Heart right ventricle (tissue), 16 donors: ENCODE data around the gene ATXN7L2. TPM values are rescaled to one million over a fixed set of nuclear protein-coding genes. Genes with fewer than 3 reads are reported as not detected.

Source experiments
- ATAC-seq, 8 donors: fragments of 200-7000 bp; cut with Tn5 transposase; one replicate each; pipeline ENCODE4 v1.9.1; 2020; ENCODE audit warnings: mild to moderate bottlenecking in 8 of 8, moderate library complexity in 8 of 8, moderate number of reproducible peaks in 1 of 8
- DNase-seq, 2 donors: peaks; one replicate each; pipeline ENCODE4 v3.0.0-alpha.2; 2020
- H3K27ac ChIP-seq, 10 donors: fragments of 200-600 bp; sonication (generic) in 2 of 10; one replicate each; pipeline versions ENCODE4 v1.5.0 to v1.8.0; 2020 to 2022; ENCODE audit warnings: mild to moderate bottlenecking in 3 of 10
- H3K27me3 ChIP-seq, 7 donors: fragments of 200-600 bp; one replicate each; pipeline ENCODE4 v1.8.0; 2021 to 2022; ENCODE audit warnings: mild to moderate bottlenecking in 2 of 7
- H3K36me3 ChIP-seq, 9 donors: fragments of 200-600 bp; sonication (generic) in 1 of 9; one replicate each; pipeline versions ENCODE4 v1.5.0 to v1.8.0; 2020 to 2022; ENCODE audit warnings: mild to moderate bottlenecking in 2 of 9
- H3K4me1 ChIP-seq, 9 donors: fragments of 200-600 bp; sonication (generic) in 1 of 9; one replicate each; pipeline versions ENCODE4 v1.5.0 to v1.8.0; 2020 to 2022; ENCODE audit warnings: mild to moderate bottlenecking in 4 of 9
- H3K4me3 ChIP-seq, 10 donors: fragments of 200-600 bp; sonication (generic) in 2 of 10; one replicate each; pipeline versions ENCODE4 v1.5.0 to v1.8.0; 2020 to 2022; ENCODE audit warnings: mild to moderate bottlenecking in 7 of 10, moderate library complexity in 2 of 10
- H3K9me3 ChIP-seq, 11 donors: fragments of 200-600 bp in 10 of 11; sonication (generic) in 2 of 11; one replicate each; pipeline versions ENCODE4 v1.5.0 to v1.8.0; 2013 to 2022; ENCODE audit warnings: mild to moderate bottlenecking in 2 of 11, control low read depth in 1 of 11, moderate library complexity in 1 of 11
- WGBS, 2 donors: extraction: QIAGEN DNeasy Blood & Tissue Kit; methylation state at CpG; one replicate each; pipeline ENCODE4 v1.1.7; 2013; ENCODE audit warnings: inconsistent platforms in 1 of 2; 5-methylcytosine and 5-hydroxymethylcytosine counted together
- intact Hi-C, 10 donors: fragments of 100-400 bp; cut with DNase I; formaldehyde crosslinking; loops; one replicate each; pipeline versions ENCODE4 v1.11.1 to v1.14.2; 2022
- polyA plus RNA-seq, 2 donors: library from polyadenylated mRNA; stranded (reverse); fragments of 200-250 nt; gene quantifications; one replicate each; pipeline ENCODE4 v1.2.3, GENCODE V29; 2013
- total RNA-seq, 10 donors: library from RNA; stranded (reverse); fragmentation: NEBNext Ultra II Directional in 3 of 10; extraction: Animal tissue kit (Norgen Biotek cat#: 25700) in 3 of 10; gene quantifications; one replicate each; pipeline versions ENCODE4 v1.2.1 to v1.2.4, GENCODE V29; 2021 to 2023
- TF ChIP-seq, protein P1 (sequence below), 9 donors: fragments of 200-600 bp; sonication (generic) in 2 of 9; IDR thresholded peaks; one replicate each; pipeline versions ENCODE4 v1.5.0 to v1.8.0; 2021 to 2022; ENCODE audit warnings: antibody characterized with exemption in 9 of 9, mild to moderate bottlenecking in 5 of 9, moderate library complexity in 1 of 9
- donor health status: Arrhythmogenic right ventricular cardiomyopathy.
- donor health status: ischemic (EF 13 %, LVEDD 7.1; RV severe dilation, severe dysfunction).
- donor health status: healthy with polysubstance abuse.
- donor health status: DM: no; HTN: yes; CAD: no.
- donor health status: DM: no; HTN: no; CAD: no.
- donor health status: ischemic (EF 25% LVEDD 6.9; RV normal size, moderate dysfunction).
- donor health status: ischemic (EF 25% LVEDD 5.7; RV mildly dilated, moderate dysfunction).
- donor health status: healthy.
- donor health status: DM: yes; HTN: yes; CAD: no.
- donor health status: Ischemic cardiomyopathy.
- donor health status: ischemic (EF 35%, LVEDD 5.7; RV mildly dilated, moderate dysfunction).
- donor health status: nonischemic (EF 11% LVEDD 7.7; RV severe dilation, severe dysfunction).
- donor health status: DM: yes; HTN: yes; CAD: no.
- donor health status: PGD.
- donor health status: ischemic (EF 29% LVEDD 5.4; RV normal size, mild dysfunction).
- donor health status: nonischemic (EF 23%, LVEDD 6.1; RV moderate dilation, normal function).

The ATXN7L2 gene
- total and polyA plus RNA-seq, 12 donors, result 1.8 to 11.4 (median 2.6) TPM

DNA sequence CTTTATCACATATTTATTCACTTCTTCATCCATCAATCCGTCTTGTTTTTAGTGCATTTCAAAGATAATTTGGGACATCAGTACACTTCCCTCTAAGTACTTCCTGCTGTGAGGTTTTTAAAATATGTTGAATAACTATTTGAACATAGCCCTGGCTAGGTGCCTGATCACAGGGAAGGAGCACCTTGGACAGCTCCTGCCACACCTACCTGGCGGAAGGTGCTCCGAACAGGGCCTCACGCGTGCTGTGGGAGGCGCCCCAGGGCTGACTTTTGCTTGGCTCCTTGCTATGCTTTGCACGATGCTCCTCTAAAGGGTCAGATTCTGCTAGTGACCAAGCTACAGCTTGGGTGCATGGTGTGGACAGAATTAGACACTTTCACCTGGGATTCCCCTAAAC is 4.9 kb upstream of the ATXN7L2 start:
- Histone ChIP-seq H3K27me3 (peaks cover 0 to 9% (median 0%) of the 10 kb centered on the region in 7 donors), H3K27ac (no peak overlapping the region), H3K4me3 (no peak overlapping the region), H3K36me3 (peaks cover 0 to 31% (median 8%) of the 10 kb centered on the region in 9 donors), H3K4me1 (peaks cover 0 to 26% (median 12%) of the 10 kb centered on the region in 9 donors), H3K9me3 (no peaks in the 10 kb centered on the region)
- ATAC-seq, result no peak
- intact Hi-C loops, result no loop called here
- no peak for DNase-seq
- TF ChIP-seq, protein P1, sequence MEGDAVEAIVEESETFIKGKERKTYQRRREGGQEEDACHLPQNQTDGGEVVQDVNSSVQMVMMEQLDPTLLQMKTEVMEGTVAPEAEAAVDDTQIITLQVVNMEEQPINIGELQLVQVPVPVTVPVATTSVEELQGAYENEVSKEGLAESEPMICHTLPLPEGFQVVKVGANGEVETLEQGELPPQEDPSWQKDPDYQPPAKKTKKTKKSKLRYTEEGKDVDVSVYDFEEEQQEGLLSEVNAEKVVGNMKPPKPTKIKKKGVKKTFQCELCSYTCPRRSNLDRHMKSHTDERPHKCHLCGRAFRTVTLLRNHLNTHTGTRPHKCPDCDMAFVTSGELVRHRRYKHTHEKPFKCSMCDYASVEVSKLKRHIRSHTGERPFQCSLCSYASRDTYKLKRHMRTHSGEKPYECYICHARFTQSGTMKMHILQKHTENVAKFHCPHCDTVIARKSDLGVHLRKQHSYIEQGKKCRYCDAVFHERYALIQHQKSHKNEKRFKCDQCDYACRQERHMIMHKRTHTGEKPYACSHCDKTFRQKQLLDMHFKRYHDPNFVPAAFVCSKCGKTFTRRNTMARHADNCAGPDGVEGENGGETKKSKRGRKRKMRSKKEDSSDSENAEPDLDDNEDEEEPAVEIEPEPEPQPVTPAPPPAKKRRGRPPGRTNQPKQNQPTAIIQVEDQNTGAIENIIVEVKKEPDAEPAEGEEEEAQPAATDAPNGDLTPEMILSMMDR (IDR thresholded peaks at IDR 0.05), result no peak
- 41 to 50% methylated on average over 7 of the region's 7 CpGs for WGBS, 2 donors

DNA sequence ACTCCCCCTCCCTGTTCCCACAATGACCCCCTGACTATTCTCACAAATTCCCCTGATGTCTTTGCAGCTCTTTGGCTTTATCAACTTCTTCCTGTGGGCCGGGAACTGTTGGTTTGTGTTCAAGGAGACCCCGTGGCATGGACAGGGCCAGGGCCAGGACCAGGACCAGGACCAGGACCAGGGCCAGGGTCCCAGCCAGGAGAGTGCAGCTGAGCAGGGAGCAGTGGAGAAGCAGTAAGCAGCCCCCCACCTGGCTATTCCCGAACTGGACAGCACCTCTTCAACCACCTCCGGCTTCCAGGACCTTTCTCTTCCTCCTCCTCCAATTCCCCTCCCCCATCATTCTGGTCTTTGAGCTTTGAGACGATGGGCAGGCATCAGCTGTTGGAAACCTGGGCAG is 4.4 kb upstream of the ATXN7L2 start:
- ATAC-seq, result no peak
- intact Hi-C loops, result no loop called here
- Histone ChIP-seq H3K4me3 (no peak overlapping the region), H3K4me1 (peaks cover 3 to 22% (median 13%) of the 10 kb centered on the region in 9 donors), H3K9me3 (no peaks in the 10 kb centered on the region), H3K27me3 (peaks cover 0 to 9% (median 0%) of the 10 kb centered on the region in 7 donors), H3K36me3 (peaks cover 0 to 31% (median 8%) of the 10 kb centered on the region in 9 donors), H3K27ac (no peak overlapping the region)
- TF ChIP-seq, protein P1 (IDR thresholded peaks at IDR 0.05), result no peak
- DNase-seq, result no peak
- 68 to 75% methylated on average over 5 of the region's 5 CpGs for WGBS, 2 donors

DNA sequence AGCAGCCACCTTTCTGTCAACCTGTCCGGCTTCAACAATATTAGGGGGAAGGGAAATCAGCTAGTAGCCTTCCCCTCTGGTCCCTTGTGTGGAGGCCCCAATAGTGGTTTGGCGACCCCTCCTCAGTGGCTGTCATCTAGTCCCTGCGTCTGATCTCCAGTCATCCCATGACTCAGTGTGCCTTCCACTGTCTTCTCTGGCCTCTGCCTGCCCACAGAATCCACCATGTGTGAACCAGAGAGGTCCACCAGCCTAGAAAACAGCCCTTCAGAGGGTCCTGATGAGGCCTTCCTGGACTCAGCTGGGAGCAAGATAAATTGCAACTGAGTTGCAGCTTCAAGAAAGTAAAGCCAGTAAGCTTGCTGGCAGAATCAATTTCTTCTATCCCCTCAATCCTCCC is 3.8 kb upstream of the ATXN7L2 start:
- WGBS, 2 donors, result 84 to 86% methylated on average over 3 of the region's 3 CpGs
- H3K4me3 ChIP-seq, result no peak overlapping the region
- peaks cover 0 to 9% (median 0%) of the 10 kb centered on the region in 7 donors for H3K27me3 ChIP-seq
- peaks cover 0 to 31% (median 8%) of the 10 kb centered on the region in 9 donors for H3K36me3 ChIP-seq
- no peaks in the 10 kb centered on the region for H3K9me3 ChIP-seq
- H3K27ac ChIP-seq, result no peak overlapping the region
- ATAC-seq (no peak), DNase-seq (no peak)
- intact Hi-C loops, result loop anchor here in 2 of 10 donors (5.0 to 10.0 kb wide), 2 partner anchors 53 to 55 kb away; partner anchors contain the start of gene PSMA5 (in 2 of the 2)
- TF ChIP-seq, protein P1 (IDR thresholded peaks at IDR 0.05), result no peak
- peaks cover 8 to 22% (median 15%) of the 10 kb centered on the region in 9 donors for H3K4me1 ChIP-seq

DNA sequence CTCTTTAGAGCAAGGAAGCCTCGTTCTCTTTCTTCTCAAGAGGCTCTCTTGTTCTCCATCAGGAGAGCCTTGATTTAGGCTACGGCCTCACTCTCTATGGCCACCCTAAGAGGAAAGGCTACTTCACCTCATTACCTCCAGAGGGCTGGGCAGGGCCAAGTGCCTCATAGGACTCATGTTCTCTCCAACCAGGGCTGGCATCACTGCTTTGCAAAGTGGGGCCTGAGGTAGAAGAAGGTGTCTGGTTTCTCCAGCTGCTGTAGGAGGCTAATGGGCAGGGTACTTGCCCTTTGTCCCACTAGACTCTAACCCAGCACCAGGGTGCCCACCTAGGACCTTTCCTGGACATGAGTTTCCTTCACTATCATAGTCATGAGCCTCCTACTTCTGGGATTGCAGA is 2.1 kb upstream of the ATXN7L2 start:
- TF ChIP-seq, protein P1 (IDR thresholded peaks at IDR 0.05), result no peak
- no peak for ATAC-seq
- 85 to 94% methylated on average over 2 of the region's 2 CpGs for WGBS, 2 donors
- H3K36me3 ChIP-seq, result peaks cover 0 to 33% (median 10%) of the 10 kb centered on the region in 9 donors
- H3K4me1 ChIP-seq, result peaks cover 8 to 23% (median 18%) of the 10 kb centered on the region in 9 donors
- H3K27ac ChIP-seq, result no peak overlapping the region
- no peak for DNase-seq
- intact Hi-C loops, result loop anchor here in 2 of 10 donors (5.0 to 10.0 kb wide), 2 partner anchors 54 to 57 kb away; partner anchors contain the start of gene PSMA5 (in 2 of the 2)
- H3K9me3 ChIP-seq, result no peaks in the 10 kb centered on the region
- H3K27me3 ChIP-seq, result peaks cover 0 to 9% (median 0%) of the 10 kb centered on the region in 7 donors
- H3K4me3 ChIP-seq, result no peak overlapping the region
